Endothelial cell of umbilical vein (primary cell): ENCODE measurements around the gene ACTL7B. TPM values are rescaled to one million over a fixed set of nuclear protein-coding genes. Genes with fewer than 3 reads are reported as not detected.

Experiments
- BruUV-seq: library from RNA; stranded (reverse); fragments of 400-500 nt; replicated peaks from 2 replicates; lab custom pipeline; 2021; lab: Mats Ljungman, UMichigan
- CTCF ChIA-PET: fragments of 300-600, 350-600 bp; sonication (Branson Sonifier 250); formaldehyde crosslinking; loops from one replicate; lab custom pipeline; 2021; ENCODE audit warnings: antibody characterized with exemption, inconsistent platforms; lab: Charles Lee
- POLR2A ChIA-PET: fragments of 300-600, 350-600 bp; sonication (Branson Sonifier 250); formaldehyde crosslinking; loops from one replicate; lab custom pipeline; 2021; ENCODE audit warnings: antibody characterized with exemption, inconsistent platforms; lab: Charles Lee
- DNase-seq: peaks from one replicate; pipeline ENCODE4 v3.0.0-alpha.2; 2011; ENCODE audit warnings: low read depth, low spot score
- FAIRE-seq: peaks from 2 replicates; lab custom pipeline; 2011; peaks lifted over from hg19 to GRCh38; lab: Jason Lieb, UNC
- H2AFZ ChIP-seq: 2 replicates; pipeline ENCODE4 v1.6.0; 2012; ENCODE audit warnings: low read depth, low read length, control low read depth, inconsistent platforms
- H3K27ac ChIP-seq: 2 replicates; pipeline ENCODE4 v1.5.1; 2011; ENCODE audit warnings: low read depth, mild to moderate bottlenecking, control low read depth, low read length, moderate library complexity; ENCODE audit not compliant: insufficient read depth
- H3K27me3 ChIP-seq, 2 experiments: 2 replicates each; pipeline versions ENCODE4 v1.6.0 to v1.6.1; 2011; ENCODE audit warnings: low read length in 2 of 2, mixed read lengths in 1 of 2; ENCODE audit not compliant: control insufficient read depth in 2 of 2, insufficient read depth in 2 of 2
- H3K36me3 ChIP-seq, 2 experiments: 2 replicates in 1 of 2; 3 replicates in 1 of 2; pipeline ENCODE4 v1.5.1; 2011; ENCODE audit warnings: low read length in 2 of 2, mild to moderate bottlenecking in 1 of 2, moderate library complexity in 1 of 2; ENCODE audit not compliant: control insufficient read depth in 2 of 2, insufficient read depth in 2 of 2; ENCODE audit errors: extremely low read depth in 1 of 2
- H3K4me1 ChIP-seq: 3 replicates; pipeline ENCODE4 v1.5.1; 2011; ENCODE audit warnings: mild to moderate bottlenecking, low read length; ENCODE audit not compliant: control insufficient read depth, insufficient read depth; ENCODE audit errors: extremely low read depth
- H3K4me2 ChIP-seq: 2 replicates; pipeline ENCODE4 v1.6.1; 2011; ENCODE audit warnings: low read length, control low read depth, mixed read lengths; ENCODE audit not compliant: insufficient read depth
- H3K4me3 ChIP-seq, 3 experiments: fragments of 200-600 bp in 1 of 3; sonication (generic), shearing (Covaris generic) in 1 of 3; replicated peaks in 1 of 3; 2 replicates each; pipeline ENCODE4 v1.5.1; 2011 to 2016; ENCODE audit warnings: control low read depth in 3 of 3, low read length in 3 of 3, mild to moderate bottlenecking in 2 of 3, inconsistent platforms in 1 of 3, low read depth in 1 of 3, moderate library complexity in 1 of 3; ENCODE audit not compliant: insufficient read depth in 1 of 3
- H3K79me2 ChIP-seq: 2 replicates; pipeline ENCODE4 v1.6.0; 2012; ENCODE audit warnings: low read length, inconsistent platforms; ENCODE audit not compliant: control insufficient read depth, insufficient read depth
- H3K9ac ChIP-seq: replicated peaks from 2 replicates; pipeline ENCODE3; 2011; ENCODE audit warnings: low read length, control low read depth; ENCODE audit not compliant: insufficient read depth; ENCODE audit errors: extremely low read depth
- H3K9me1 ChIP-seq: replicated peaks from 3 replicates; pipeline ENCODE4 v1.6.0; 2011; ENCODE audit warnings: mild to moderate bottlenecking, low read length; ENCODE audit not compliant: control insufficient read depth, insufficient read depth; ENCODE audit errors: extremely low read depth
- H3K9me3 ChIP-seq: replicated peaks from 2 replicates; pipeline ENCODE4 v1.5.1; 2012; ENCODE audit warnings: low read length, inconsistent platforms; ENCODE audit not compliant: control insufficient read depth, insufficient read depth
- H4K20me1 ChIP-seq: replicated peaks from 2 replicates; pipeline ENCODE3; 2011; ENCODE audit warnings: mild to moderate bottlenecking, low read length; ENCODE audit not compliant: control insufficient read depth, insufficient read depth; ENCODE audit errors: extremely low read depth
- CTCF ChIP-seq, 2 donors: IDR thresholded peaks; 1 replicate in 1 of 2; 2 replicates in 1 of 2; pipeline ENCODE4 v1.5.1; 2011; ENCODE audit warnings: low read length in 2 of 2, mild to moderate bottlenecking in 2 of 2, moderate library complexity in 2 of 2, control low read depth in 1 of 2, inconsistent platforms in 1 of 2, low read depth in 1 of 2; ENCODE audit not compliant: insufficient read depth in 1 of 2; ENCODE audit errors: extremely low read depth in 1 of 2
- EZH2 ChIP-seq: IDR thresholded peaks from 2 replicates; pipeline ENCODE4 v1.6.1; 2012; ENCODE audit warnings: borderline replicate concordance, low read depth, mild to moderate bottlenecking, moderate library complexity, low read length, inconsistent platforms; ENCODE audit not compliant: severe bottlenecking
- FOS ChIP-seq: IDR thresholded peaks from 2 replicates; pipeline ENCODE4 v1.6.1; 2011; ENCODE audit warnings: mild to moderate bottlenecking, low read length, moderate library complexity, borderline replicate concordance; ENCODE audit not compliant: insufficient read depth
- GATA2 ChIP-seq: IDR thresholded peaks from 2 replicates; pipeline ENCODE4 v1.7.0; 2011; ENCODE audit warnings: low read depth, mild to moderate bottlenecking, moderate library complexity, mixed read lengths, low read length; ENCODE audit not compliant: insufficient read length, insufficient read depth
- JUN ChIP-seq: IDR thresholded peaks from 2 replicates; pipeline ENCODE4 v1.6.1; 2011; ENCODE audit warnings: borderline replicate concordance, low read depth; ENCODE audit not compliant: insufficient read length, insufficient read depth
- MAX ChIP-seq: IDR thresholded peaks from 2 replicates; pipeline ENCODE4 v1.6.1; 2011; ENCODE audit not compliant: insufficient read depth, insufficient read length
- MYC ChIP-seq: IDR thresholded peaks from one replicate; pipeline ENCODE4 v1.6.1; 2011; ENCODE audit warnings: mild to moderate bottlenecking, low read depth, low read length
- POLR2A ChIP-seq: IDR thresholded peaks from 2 replicates; pipeline ENCODE4 v1.6.1; 2012; ENCODE audit warnings: low read depth, mild to moderate bottlenecking, control low read depth, low read length
- POLR2AphosphoS5 ChIP-seq: IDR thresholded peaks from 2 replicates; pipeline ENCODE4 v1.6.1; 2012; ENCODE audit warnings: low read depth, mild to moderate bottlenecking, control low read depth, low read length, moderate library complexity; ENCODE audit not compliant: insufficient read depth
- dilution Hi-C: fragments of 300-500 bp; cut with MboI; formaldehyde crosslinking; loops from one replicate; pipeline ENCODE4 v1.15.0; 2019; ENCODE audit warnings: low sequenced_read_pairs; ENCODE audit not compliant: extremely low pct_ligation_motif_present
- intact Hi-C: fragments of 100-400 bp; cut with micrococcal nuclease; formaldehyde crosslinking; loops from one replicate; pipeline ENCODE4 v1.10.0; 2022
- polyA plus RNA-seq, 4 experiments: library from polyadenylated mRNA; depleted of rRNA in 3 of 4; stranded (reverse) in 3 of 4; unstranded in 1 of 4; fragments of >200 nt; gene quantifications; 2 replicates each; pipeline versions ENCODE4 v1.2.1 to v1.2.3, GENCODE V29; 2011 to 2012; ENCODE audit warnings: missing spikeins in 1 of 4
- total RNA-seq: library from RNA; stranded (reverse); gene quantifications from 2 replicates; pipeline ENCODE4 v1.2.3, GENCODE V29; 2021

ACTL7B gene
- total and polyA plus RNA-seq, 2 donors (not counting 3 experiments of a cell fraction or from before 2014, with no cell fraction given): not detected

GRCh38 chr9:108877524-108877923 is 21.7 kb upstream of the ACTL7B start:
- Histone ChIP-seq H3K4me2 (no peak overlapping the region), H3K9me3 (no peaks in the 10 kb centered on the region), H3K4me3 (no peak overlapping the region), H3K36me3 (peaks cover 11 to 14% of the 10 kb centered on the region in 2 experiments), H3K27ac (no peak overlapping the region), H3K79me2 (no peaks in the 10 kb centered on the region), H4K20me1 (no peaks in the 10 kb centered on the region), H3K9ac (no peak overlapping the region), H2AFZ (no peak overlapping the region), H3K4me1 (no peaks in the 10 kb centered on the region), H3K9me1 (no peaks in the 10 kb centered on the region), H3K27me3 (no peaks in the 10 kb centered on the region)
- ChIA-PET POLR2A (no interaction called here), CTCF (interaction anchor here (1.5 to 3.5 kb wide), 3 partner anchors 8 to 266 kb away, joined by 3 to 15 read pairs (median 4); no protein-coding TSS in a partner anchor)
- BruUV-seq: no TSS peak
- FAIRE-seq: no peak
- dilution Hi-C loops: no loop called here
- DNase-seq: no peak
- intact Hi-C loops: no loop called here
- no peak for TF ChIP-seq JUN
- no peak for TF ChIP-seq GATA2
- TF ChIP-seq POLR2AphosphoS5: no peak
- TF ChIP-seq EZH2: no peak
- no peak for TF ChIP-seq CTCF (IDR thresholded peaks at IDR 0.05; ENCODE audit: extremely low read depth in 1 of 2, insufficient read depth in 1 of 2, low read depth in 1 of 2, low read length in 2 of 2)
- TF ChIP-seq MYC: no peak
- TF ChIP-seq MAX: no peak
- no peak for TF ChIP-seq POLR2A
- no peak for TF ChIP-seq FOS
